Measurements from ENCODE around the gene PARD6G. TPM values are rescaled to one million over a fixed set of nuclear protein-coding genes. Genes with fewer than 3 reads are reported as not detected.

The PARD6G gene
- total and polyA plus RNA-seq, 2 of the 8 experiments (the other 6 are each of a cell fraction or from before 2014, with no cell fraction given): 11.3 to 17.9 TPM

GRCh38 chr18:80166725-80167124 lies 80.6 kb downstream of the PARD6G start:
- Histone ChIP-seq H3K23me2 (ENCODE audit: low read depth, low read length) (no peaks in the 10 kb centered on the region), H2BK120ac (replicated peaks; ENCODE audit: low read depth, low read length) (no peak overlapping the region), H3K4ac (replicated peaks; ENCODE audit: insufficient read length, low read depth, low read length) (no peak overlapping the region), H3K56ac (replicated peaks; ENCODE audit: insufficient read length, low read depth, low read length) (no peak overlapping the region), H2BK15ac (ENCODE audit: low read length) (no peak overlapping the region), H3K4me2 (ENCODE audit: insufficient read depth in 1 of 2, low read depth in 2 of 2, low read length in 2 of 2) (no peak overlapping the region), H4K8ac (ENCODE audit: extremely low read depth, insufficient read depth, low read length) (no peak overlapping the region), H3K18ac (ENCODE audit: extremely low read depth, low read length) (no peak overlapping the region), H3K27me3 (replicated peaks in 1 of 4; ENCODE audit: control insufficient read depth in 3 of 4, extremely low read depth in 1 of 4, insufficient read depth in 3 of 4, low read length in 3 of 4) (no peaks in the 10 kb centered on the region), H2BK5ac (ENCODE audit: low read depth, low read length) (no peak overlapping the region), H2BK12ac (ENCODE audit: low read depth, low read length) (no peak overlapping the region), H3K9ac (replicated peaks in 1 of 4; ENCODE audit: extremely low read depth in 1 of 4, low read depth in 3 of 4, low read length in 3 of 4) (no peak overlapping the region), H2BK20ac (ENCODE audit: low read length) (no peak overlapping the region), H3K9me3 (ENCODE audit: insufficient read depth in 2 of 2, low read depth in 1 of 2, low read length in 1 of 2) (no peaks in the 10 kb centered on the region), H4K5ac (ENCODE audit: insufficient read length, low read depth, low read length) (no peak overlapping the region), H3K4me3 (ENCODE audit: extremely low read depth in 1 of 4, insufficient read depth in 2 of 4, low read depth in 3 of 4, low read length in 4 of 4) (no peak overlapping the region), H3K14ac (ENCODE audit: insufficient read length) (no peak overlapping the region), H3K79me1 (ENCODE audit: low read depth, low read length) (no peaks in the 10 kb centered on the region; the same call in 1 of the 2 replicates), H3K36me3 (ENCODE audit: control insufficient read depth in 2 of 4, insufficient read depth in 4 of 4, low read length in 3 of 4) (no peaks in the 10 kb centered on the region; a peak in 2 of 8 replicates), H3K4me1 (replicated peaks in 1 of 4; ENCODE audit: control insufficient read depth in 3 of 4, insufficient read depth in 4 of 4, low read length in 3 of 4) (no peaks in the 10 kb centered on the region), H2AK5ac (ENCODE audit: low read depth, low read length) (no peak overlapping the region), H3K23ac (ENCODE audit: insufficient read length) (no peak overlapping the region), H4K20me1 (replicated peaks in 1 of 2; ENCODE audit: control insufficient read depth in 1 of 2, insufficient read depth in 2 of 2, low read length in 2 of 2) (peaks cover 0 to 10% of the 10 kb centered on the region in 2 experiments), H3K79me2 (ENCODE audit: control insufficient read depth in 1 of 2, insufficient read depth in 2 of 2, low read length in 2 of 2) (no peaks in the 10 kb centered on the region), H2AFZ (ENCODE audit: low read length) (no peak overlapping the region), H3K27ac (ENCODE audit: low read depth, low read length) (no peak overlapping the region), H4K91ac (replicated peaks; ENCODE audit: insufficient read length, low read length) (no peak overlapping the region)
- no peak for DNase-seq (ENCODE audit: low read depth in 1 of 2, low spot score in 2 of 2)
- CTCF ChIA-PET (ENCODE audit: partially characterized antibody): interaction anchor here (1.0 to 10.1 kb wide), 3 partner anchors 9 to 90 kb away, joined by 3 to 124 read pairs (median 58); partner anchors contain the start of gene PARD6G
- POLR2A ChIA-PET (ENCODE audit: partially characterized antibody): no interaction called here
- no peak for FAIRE-seq
- WGBS, 2 experiments (ENCODE audit: extremely low coverage in 1 of 2, insufficient coverage in 1 of 2, insufficient read length in 1 of 2, insufficient replicate concordance in 2 of 2, low coverage in 1 of 2, low lambda C conversion rate in 2 of 2, missing lambda C conversion rate in 1 of 2): 93% methylated on average over 6 of the region's 6 CpGs; no CpG with 5 or more reads in 1 of the 2 experiments
- TF ChIP-seq BCL11A (IDR thresholded peaks at IDR 0.05; ENCODE audit: low read depth in 2 of 2, low read length in 2 of 2): no peak
- no peak for TF ChIP-seq SAP30 (IDR thresholded peaks at IDR 0.05; ENCODE audit: insufficient read depth, insufficient replicate concordance, low read length)
- TF ChIP-seq ASH2L (IDR thresholded peaks at IDR 0.05; ENCODE audit: low read length): no peak
- TF ChIP-seq POLR2AphosphoS5 (IDR thresholded peaks at IDR 0.05; ENCODE audit: low read depth, low read length): no peak
- TF ChIP-seq MAFK (IDR thresholded peaks at IDR 0.05; ENCODE audit: low read depth, low read length): no peak
- no peak for TF ChIP-seq GABPA (IDR thresholded peaks at IDR 0.05; ENCODE audit: borderline replicate concordance, insufficient read depth, low read length)
- TF ChIP-seq, protein P1, sequence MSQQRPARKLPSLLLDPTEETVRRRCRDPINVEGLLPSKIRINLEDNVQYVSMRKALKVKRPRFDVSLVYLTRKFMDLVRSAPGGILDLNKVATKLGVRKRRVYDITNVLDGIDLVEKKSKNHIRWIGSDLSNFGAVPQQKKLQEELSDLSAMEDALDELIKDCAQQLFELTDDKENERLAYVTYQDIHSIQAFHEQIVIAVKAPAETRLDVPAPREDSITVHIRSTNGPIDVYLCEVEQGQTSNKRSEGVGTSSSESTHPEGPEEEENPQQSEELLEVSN (IDR thresholded peaks at IDR 0.05): no peak
- TF ChIP-seq HDAC2 (IDR thresholded peaks at IDR 0.05; ENCODE audit: borderline replicate concordance in 1 of 2, low read depth in 2 of 2, low read length in 2 of 2): no peak
- TF ChIP-seq, protein P2, sequence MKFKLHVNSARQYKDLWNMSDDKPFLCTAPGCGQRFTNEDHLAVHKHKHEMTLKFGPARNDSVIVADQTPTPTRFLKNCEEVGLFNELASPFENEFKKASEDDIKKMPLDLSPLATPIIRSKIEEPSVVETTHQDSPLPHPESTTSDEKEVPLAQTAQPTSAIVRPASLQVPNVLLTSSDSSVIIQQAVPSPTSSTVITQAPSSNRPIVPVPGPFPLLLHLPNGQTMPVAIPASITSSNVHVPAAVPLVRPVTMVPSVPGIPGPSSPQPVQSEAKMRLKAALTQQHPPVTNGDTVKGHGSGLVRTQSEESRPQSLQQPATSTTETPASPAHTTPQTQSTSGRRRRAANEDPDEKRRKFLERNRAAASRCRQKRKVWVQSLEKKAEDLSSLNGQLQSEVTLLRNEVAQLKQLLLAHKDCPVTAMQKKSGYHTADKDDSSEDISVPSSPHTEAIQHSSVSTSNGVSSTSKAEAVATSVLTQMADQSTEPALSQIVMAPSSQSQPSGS (IDR thresholded peaks at IDR 0.05; ENCODE audit: low read length): no peak
- TF ChIP-seq ZNF274 (IDR thresholded peaks at IDR 0.05; ENCODE audit: borderline replicate concordance, extremely low read depth, low read length): no peak
- no peak for TF ChIP-seq EZH2 (IDR thresholded peaks at IDR 0.05; ENCODE audit: low read depth, low read length, severe bottlenecking)

Data from H1 (cell line).